NCI-H2171 treated with DMSO at 0.1 percent for 48 hours (cell line): ENCODE measurements around the gene FCRL5.
"Not testable (repeated sequence)": the region's sequence is repeated elsewhere in the genome, so short reads cannot be mapped to it uniquely, and the experiment has no call there.

Experiments
- DNase-seq: peaks from one replicate; lab custom pipeline; 2025; lab: John Stamatoyannopoulos, UW

FCRL5 gene

DNA sequence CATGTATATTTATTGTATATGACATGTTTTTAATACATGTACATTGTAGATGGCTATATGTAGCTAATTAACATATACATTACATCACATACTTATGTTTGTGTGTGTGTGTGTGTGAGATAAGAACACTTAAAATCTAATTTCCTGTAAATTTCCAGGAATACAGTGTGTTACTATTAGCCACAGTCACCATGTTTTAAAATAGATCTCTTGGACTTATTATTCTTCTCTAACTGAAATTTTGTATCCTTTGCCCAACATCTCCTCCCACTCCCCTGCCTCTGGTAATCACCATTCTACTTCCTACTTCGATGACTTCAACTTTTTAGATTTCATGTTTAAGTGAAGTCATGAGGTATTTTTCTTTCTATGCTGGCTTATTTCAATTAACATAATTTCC is 64.8 kb downstream of the FCRL5 start:
- DNase-seq, result no peak

DNA sequence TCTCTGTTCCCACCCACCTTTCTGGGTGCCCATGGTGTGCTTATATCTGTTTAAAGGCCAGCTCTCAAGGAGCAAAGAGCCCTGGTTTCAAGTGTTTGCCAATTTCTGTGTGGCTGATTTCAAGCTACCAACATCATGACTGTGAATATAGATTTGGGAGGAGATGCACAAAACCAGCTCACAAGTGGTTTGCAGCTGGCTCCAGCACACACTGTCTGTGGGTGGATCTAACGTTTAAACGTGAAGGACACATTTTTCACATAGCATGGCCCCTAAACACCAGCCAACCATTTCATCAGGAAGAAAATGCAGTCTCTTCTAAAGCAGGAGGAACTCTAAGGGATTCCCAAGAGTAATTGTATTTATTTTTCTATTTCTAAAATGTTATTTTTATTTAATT is 65.2 kb downstream of the FCRL5 start:
- no peak for DNase-seq

GRCh38 chr1:157486400-157486799 is 65.9 kb downstream of the FCRL5 start:
- not testable (repeated sequence) for DNase-seq

GRCh38 chr1:157485793-157486192 is 66.5 kb downstream of the FCRL5 start:
- DNase-seq, result no peak

GRCh38 chr1:157484573-157484972 is 67.7 kb downstream of the FCRL5 start:
- DNase-seq, result no peak

DNA sequence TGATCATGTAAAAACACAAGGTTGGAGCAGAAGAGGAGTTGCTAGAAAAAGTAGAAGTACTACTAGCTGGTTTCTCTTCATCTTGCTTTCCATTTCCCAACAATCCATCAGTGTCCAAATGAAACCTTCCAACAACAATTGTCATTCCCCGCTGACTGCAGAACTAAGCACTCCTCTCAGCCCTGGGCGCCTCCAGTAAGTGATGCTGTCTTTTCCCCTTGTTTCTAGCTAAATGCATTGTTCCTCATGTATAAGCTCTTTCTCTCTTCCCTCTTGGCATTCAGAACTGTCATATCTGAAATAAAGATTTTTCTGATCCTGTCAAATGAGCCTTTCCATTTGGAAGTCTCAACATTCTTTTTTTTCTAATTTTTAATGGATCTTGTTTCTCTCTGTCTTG is 68.7 kb downstream of the FCRL5 start:
- DNase-seq, result no peak

GRCh38 chr1:157482717-157483116 is 69.6 kb downstream of the FCRL5 start:
- DNase-seq, result no peak

DNA sequence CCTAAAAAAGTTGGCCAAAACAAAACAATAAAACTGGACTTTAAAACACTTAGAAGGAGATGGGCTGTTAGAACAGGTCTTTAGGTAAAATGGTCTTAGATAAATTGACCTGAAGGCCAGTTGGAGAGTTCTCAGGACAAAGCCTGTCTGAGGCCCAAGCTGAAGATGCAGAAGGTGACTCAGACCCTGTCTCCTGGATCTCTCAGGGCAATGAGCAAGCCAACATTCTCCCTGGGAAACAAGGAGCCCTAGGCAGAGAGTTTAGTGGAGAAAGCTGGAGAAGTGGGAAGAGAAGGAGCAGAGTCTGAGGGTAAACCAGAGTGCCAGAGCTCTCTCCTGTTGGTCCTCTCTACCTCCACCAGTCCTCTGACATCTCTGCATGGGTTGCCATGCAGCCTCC is 70.1 kb downstream of the FCRL5 start:
- DNase-seq, result no peak

DNA sequence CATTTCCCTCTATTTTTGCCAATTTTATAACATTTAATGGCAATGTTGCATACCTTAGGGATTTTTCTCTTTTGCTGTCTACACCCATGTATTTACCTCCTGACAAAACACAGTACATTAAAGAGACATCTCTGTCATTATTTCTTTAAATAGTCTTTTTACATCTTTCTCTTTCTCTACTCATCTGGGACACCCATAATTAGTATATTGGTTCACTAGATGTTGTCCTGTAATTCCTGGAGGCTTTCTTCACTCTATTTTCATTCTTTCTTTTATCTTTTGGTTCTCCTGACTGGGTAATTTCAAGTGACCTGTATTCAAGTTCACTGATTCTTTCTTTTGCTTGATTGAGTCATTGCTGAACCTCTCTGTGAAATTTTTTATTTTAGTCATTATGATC is 74.3 kb downstream of the FCRL5 start:
- DNase-seq, result no peak

GRCh38 chr1:157477419-157477818 is 74.9 kb downstream of the FCRL5 start:
- DNase-seq, result no peak

DNA sequence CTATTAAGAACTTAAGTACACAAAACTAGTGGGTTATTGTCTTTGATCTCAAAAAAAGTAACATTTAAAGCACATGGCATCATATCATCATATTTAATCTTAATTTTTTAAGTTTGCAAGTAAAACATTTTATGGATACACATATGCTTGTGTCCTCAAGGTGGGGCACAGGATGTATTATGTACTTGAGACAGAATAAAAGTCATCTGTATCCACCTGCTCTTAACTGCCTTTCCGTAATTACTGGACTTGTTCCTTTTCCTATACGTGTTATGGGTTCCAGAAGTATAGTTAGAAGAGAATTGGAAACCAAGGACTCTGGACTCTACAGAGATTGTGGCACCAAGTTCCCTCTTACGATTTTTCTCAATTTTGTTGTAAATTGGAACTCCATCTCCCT is 79.4 kb downstream of the FCRL5 start:
- DNase-seq, result no peak

DNA sequence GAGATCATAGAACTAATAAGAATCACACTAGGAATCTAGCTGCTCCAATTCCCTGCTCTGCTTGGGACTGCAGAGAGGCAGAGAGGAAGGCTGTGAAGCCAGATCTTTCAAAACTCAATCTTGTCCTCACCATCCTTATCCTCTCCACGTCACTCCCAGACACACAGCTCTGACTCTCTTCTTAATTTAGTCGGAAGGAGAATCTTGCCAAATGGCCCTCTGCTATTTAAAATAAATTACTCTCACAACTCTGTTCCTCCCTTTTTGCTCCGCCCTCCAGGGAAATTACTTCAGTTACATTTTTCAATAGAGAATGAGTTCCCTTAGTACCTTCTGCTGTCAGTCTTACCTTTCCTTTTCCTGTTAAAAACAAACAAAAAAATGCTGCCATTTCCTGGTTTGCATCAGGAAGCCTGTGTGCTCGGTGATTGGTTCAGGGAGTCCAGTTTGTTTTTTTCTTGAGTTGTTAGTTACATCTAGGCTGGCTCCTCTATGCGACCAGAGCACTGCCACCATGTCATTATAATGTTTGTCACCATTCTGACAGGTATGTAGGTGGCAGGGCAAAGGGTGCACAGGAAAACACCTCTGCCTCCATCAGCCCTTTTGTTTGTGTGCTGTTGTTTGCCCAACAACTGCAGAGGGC is 80.1 kb downstream of the FCRL5 start:
- DNase-seq, result no peak

GRCh38 chr1:157471531-157471930 is 80.8 kb downstream of the FCRL5 start:
- DNase-seq, result no peak

GRCh38 chr1:157469752-157470675 is 82.3 kb downstream of the FCRL5 start:
- no peak for DNase-seq

- no peak for DNase-seq
Measured at GRCh38 chr1:157469300-157469699, 83.0 kb downstream of the FCRL5 start.

DNA sequence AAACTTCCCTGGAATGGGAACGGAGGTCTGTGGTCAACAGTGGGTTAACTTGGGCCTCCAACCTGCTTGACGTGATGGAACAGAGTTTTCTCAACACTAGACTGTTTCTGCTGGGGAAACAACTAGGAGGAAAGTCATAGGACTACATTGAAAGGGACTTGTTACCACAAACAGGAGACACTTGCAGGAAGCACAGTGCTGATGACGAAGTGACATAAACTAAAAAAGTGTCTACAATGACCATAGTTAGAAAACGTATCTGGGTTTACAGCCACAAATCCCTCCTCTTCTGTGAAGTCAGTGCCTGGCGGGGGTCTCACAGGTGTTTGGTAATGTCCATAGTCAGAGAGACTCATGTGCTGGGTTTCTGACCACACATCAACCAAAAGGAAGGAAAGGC is 86.3 kb downstream of the FCRL5 start:
- no peak for DNase-seq
